Islet of Langerhans (tissue), 1 donor: ENCODE data around the gene DOC2A.
"Not testable (repeated sequence)": the region's sequence is repeated elsewhere in the genome, so short reads cannot be mapped to it uniquely, and the experiment has no call there.

Source experiments
- FAIRE-seq: peaks from one replicate; lab custom pipeline; 2011; peaks lifted over from hg19 to GRCh38; lab: Jason Lieb, UNC

Gene DOC2A

DNA sequence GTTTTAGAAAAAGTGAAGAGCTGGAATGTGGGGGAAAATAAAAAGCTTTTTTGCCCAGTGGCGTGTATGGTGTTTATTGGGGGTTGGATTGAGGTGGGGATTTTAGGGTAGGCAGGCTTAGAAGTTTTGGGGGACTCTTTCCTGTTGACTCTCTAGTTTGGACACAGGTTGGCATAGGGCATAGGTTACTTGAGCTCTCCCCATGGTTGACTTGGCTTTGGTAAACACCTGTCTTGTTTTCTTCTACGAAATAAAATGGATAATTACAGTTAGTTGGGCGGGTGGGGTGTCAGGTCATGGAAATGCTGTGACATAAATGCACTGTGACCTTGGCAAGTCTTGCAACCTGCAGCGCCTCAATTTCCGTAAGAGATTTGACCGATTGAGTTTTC, 37.8 kb downstream of the DOC2A start:
- no peak for FAIRE-seq

DNA sequence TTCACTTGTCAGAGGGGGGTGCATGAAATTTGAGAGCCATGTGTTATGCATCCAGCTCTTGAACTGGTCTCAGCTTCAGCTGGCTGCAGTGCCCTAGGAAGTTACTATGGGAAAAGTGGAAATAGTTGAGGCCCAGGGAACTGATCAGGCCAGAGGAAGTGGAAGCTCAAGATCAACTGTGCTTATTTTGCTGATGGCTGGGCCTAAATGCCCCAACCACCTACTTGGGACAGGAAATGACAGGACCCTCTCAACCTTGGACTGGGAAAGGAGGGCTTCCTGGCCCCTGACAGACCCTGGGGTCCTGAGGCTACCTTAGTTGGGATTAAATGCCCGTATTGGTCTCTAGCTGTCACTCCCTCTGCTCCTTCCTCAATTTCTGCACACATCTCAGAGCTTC, 38.3 kb downstream of the DOC2A start:
- no peak for FAIRE-seq

DNA sequence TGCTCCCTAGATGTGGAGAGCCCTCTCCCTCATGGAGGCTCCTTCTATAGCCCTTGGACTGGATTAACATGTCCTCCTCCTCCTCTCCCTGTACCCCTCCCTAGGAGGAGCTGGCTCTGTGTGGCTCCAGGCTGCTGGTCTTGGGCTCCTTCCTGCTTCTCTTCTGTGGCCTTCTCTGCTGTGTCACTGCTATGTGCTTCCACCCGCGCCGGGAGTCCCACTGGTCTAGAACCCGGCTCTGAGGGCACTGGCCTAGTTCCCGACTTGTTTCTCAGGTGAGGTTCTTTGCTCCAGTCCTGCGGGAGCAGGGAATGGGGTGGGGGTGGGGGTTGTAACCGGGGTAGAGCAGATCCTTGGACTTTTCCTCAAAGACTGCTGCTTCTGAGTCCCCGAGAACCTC, 39.5 kb downstream of the DOC2A start:
- no peak for FAIRE-seq

DNA sequence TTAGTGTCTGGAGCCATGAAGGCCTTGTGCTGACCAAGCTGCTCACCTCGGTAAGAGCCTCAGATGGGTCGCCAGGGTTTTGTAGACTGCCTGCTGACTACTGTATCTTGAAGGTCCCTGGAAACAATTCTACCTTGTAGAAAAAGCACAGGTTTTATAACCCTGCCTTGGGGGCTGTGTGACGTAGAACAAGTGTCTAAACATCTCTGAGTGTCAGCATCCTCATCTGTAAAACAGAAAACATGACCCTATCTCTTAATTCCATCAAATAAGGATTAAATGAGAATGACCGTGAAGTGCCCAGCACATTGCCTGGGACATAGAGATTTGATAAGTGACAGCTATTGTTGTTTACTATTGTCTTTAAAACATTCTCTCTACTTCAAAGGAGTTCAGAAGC, 42.6 kb downstream of the DOC2A start:
- no peak for FAIRE-seq

DNA sequence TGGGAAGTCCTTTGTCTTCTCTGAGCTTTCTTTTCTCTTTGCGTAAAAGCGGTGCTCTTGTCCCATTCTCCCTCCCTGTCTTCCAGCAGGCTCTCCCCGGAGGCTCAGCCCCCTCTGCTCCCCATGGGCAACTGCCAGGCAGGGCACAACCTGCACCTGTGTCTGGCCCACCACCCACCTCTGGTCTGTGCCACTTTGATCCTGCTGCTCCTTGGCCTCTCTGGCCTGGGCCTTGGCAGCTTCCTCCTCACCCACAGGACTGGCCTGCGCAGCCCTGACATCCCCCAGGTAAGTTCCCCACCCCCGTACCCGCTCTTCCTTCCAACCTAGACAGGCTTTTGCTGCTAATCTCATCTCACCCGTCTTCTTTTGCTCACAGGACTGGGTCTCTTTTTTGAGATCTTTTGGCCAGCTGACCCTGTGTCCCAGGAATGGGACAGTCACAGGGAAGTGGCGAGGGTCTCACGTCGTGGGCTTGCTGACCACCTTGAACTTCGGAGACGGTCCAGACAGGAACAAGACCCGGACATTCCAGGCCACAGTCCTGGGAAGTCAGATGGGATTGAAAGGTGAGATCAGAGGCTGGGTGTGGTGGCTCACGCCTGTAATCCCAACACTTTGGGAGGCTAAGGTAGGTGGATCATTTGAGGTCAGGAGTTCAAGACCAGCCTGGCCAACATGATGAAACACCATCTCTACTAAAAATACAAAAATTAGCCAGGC, 47.6 kb downstream of the DOC2A start:
- no peak for FAIRE-seq

DNA sequence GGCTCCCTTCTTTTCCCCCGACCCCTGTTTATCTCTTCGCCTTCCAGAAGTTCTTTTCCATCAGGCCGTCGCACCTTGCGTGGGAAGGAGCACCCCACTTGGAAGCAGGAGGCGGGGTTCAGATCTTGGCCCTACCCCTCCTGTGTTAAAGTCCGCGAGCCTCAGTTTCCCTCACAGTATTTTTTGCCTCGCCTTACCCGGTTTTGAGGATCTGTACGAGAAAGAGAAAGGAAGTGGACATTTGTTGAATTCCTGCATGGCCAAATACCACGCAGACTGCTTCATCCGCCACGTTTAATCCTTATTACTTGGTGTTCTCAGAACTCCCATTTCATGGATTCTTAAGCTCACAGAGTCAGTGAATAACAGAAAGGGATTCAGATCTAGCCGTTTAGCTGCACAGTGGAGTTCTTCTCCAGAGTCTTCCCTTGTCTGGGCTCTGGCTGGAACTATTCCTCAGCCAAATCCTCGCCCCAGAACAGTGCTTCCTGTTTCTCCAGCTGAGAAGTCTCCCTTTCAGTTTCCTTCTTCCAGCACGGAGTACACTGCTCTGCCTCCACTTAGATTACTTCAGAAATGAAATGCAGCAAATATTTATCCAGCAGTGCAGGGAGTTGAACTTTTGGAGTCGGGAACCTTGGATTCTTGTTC, 48.4 kb downstream of the DOC2A start:
- no peak for FAIRE-seq

DNA sequence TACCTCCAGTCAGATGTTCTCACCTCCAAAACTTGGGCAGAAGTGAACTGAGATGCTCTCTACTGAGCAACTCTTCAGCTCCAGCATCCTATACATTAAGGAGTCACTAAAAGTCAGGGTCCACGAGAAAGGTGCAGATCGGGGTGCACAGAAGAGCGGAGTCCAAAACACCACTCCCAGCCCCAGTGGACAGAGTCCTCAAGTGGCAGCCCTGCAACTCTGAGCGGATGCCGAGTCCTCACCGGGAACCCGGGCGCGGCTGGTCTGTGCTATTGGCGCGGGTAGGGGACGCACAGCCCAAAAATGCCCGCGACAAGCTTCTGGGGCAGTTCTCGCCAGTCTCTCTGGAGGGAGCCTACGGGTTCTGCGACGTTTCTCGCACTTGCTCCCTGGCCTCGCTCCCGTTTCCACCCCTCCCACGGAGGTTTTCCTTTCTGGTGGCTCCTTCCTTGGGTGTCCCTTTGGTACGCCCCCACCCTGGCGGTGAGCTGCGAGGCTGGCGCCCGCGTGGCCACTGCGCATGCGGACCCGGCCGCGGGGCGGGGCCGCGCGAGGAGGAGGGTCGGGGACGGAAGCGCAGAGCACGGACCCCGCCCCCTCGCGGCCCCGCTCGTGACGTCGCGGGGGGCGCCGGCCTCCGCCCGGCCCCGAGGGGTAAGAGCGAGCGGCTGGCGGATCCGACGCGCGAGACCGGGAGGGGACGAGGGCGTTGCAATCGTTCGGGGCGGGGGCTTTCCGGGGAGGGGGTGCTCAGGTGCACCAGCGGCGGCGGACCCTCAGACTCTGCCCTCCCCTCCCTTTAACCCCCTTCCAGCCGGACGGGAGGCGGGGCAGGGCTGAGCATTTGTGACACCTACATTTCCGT, 49.1 kb downstream of the DOC2A start, which contains the start of gene TMEM219:
TSS of gene TMEM219 (plus strand) at position 601 of the 865 bp plus-strand sequence. CDS start 1,065 bp downstream, outside the sequence.
- no peak for FAIRE-seq

DNA sequence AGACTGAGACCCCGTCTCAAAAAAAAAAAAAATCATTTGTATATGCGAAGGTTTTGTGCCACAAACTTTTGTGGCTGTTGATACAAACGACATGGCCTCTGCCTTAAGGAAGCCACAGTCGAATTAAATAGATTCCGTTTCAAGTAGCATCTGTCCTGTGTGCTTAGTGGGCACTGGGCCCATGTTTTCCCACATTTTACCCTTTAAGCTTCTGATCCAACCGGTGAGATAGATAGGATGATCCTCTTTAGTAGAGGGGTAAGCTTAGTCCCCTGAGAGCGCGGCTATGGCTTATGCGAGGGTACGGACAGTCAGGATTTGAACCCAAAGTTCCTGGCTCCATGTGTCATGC, 49.7 kb downstream of the DOC2A start:
- no peak for FAIRE-seq

DNA sequence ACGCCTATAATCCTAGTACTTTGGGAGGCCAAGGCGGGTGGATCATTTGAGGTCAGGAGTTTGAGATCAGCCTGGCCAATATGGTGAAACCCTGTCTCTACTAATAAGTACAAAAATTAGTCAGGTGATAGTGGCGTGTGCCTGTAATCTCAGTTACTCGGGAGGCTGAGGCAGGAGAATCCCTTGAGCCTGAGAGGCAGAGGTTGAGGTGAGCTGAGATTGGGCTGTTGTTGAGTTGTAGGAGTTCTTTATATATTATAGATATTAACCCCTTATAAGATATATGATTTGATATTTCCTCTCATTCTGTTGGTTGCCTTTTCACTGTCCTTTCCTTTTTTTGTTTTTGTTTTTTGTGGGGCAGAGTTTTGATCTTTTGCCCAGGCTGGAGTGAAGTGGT, 51.0 kb downstream of the DOC2A start:
- FAIRE-seq: not testable (repeated sequence)

DNA sequence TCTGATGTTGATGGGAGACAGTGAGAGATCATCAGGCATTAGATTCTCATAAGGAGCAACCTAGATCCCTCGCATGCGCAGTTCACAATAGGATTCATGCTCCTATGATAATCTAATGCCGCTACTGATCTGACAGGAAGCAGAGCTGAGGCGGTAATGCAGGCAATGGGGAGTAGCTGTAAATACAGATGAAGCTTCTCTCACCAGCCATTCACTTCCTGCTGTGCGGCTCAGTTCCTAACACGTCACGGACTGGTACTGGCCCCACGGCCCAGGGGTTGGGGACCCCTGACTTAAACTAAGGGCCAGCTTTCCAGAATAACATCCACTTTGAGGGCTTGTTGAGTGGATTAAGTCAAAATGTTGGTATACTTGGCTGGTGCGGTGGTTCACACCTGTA, 51.5 kb downstream of the DOC2A start:
- FAIRE-seq: no peak

DNA sequence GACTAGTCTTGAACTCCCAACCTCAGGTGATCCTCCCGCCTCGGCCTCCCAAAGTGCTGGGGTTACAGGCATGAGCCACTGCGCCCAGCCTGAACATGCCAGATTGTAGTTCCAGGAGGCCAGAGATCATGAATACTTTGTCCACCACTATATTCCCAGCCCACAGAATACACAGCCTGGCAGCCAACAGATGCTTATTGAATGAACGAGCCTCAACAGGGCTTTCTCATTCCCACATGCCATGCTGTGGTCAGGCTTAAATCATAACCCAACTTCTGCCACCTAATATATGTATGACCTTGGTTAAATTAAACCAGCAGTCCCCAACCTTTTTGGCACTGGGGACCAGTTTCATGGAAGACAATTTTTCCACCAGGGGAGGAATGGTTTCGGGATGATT, 52.1 kb downstream of the DOC2A start:
- no peak for FAIRE-seq
